PC-3 (cell line): ENCODE results near the gene PRPF40B.

Experiments
- CTCF ChIP-seq: fragments of 300-600 bp; sonication (generic); conservative IDR thresholded peaks from 2 replicates; pipeline ENCODE4 v1.5.1; 2017; ENCODE audit warnings: antibody characterized with exemption, low read depth, mild to moderate bottlenecking, low read length
- EZH2phosphoT487 ChIP-seq: fragments of 300-600 bp; sonication (generic); IDR thresholded peaks from 2 replicates; pipeline ENCODE4 v1.6.1; 2018; ENCODE audit warnings: mild to moderate bottlenecking, antibody characterized with exemption, low read length, borderline replicate concordance

DNA sequence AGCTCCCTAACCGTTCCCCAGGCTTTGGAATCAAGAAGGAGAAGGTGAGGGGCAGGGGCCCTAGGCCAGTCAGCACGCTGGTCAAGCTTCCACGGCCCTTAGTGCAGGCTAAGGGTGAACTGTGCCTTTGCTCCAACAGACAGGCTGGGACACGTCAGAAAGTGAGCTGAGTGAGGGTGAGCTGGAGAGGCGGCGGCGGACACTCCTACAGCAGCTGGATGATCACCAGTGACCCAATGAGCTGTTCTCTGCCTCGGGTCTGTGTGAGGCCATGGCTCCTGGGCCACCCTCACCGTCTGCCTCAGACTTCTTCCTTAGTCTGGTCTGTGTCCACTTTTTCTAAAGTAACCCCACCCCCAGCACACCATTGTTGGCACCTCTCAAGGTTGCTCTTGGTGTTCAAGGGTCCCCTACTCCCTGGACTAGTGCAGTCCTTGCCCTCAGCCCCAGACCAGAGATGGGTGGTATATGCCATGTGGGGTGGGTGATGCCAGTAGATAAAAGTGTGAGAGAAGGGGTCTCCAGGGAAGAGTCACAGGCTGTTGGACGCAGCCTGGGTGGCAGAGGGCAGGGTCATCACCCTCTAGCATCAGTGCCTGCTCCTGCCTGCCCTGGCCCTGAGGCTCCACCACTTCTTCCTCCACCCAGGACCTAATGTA, 20.7 kb downstream of the PRPF40B start:
- TF ChIP-seq EZH2phosphoT487 (no peak), CTCF (no peak)
